Adipocyte (in vitro differentiated cells): ENCODE measurements around the gene C17orf100.

Experiments used
- DNase-seq: peaks from one replicate; pipeline ENCODE4 v3.0.0-alpha.2; 2015; ENCODE audit warnings: low read depth
- H3K27me3 ChIP-seq: replicated peaks from 2 replicates; pipeline ENCODE4 v1.7.0; 2013; ENCODE audit warnings: mild to moderate bottlenecking, low read length, moderate library complexity; ENCODE audit not compliant: control insufficient read depth, insufficient read depth
- H3K36me3 ChIP-seq: 2 replicates; pipeline ENCODE4 v1.7.0; 2013; ENCODE audit warnings: low read length, mild to moderate bottlenecking, moderate library complexity; ENCODE audit not compliant: control insufficient read depth, insufficient read depth, severe bottlenecking
- H3K4me1 ChIP-seq: 2 replicates; pipeline ENCODE4 v1.7.0; 2013; ENCODE audit warnings: mild to moderate bottlenecking, low read length, moderate library complexity; ENCODE audit not compliant: control insufficient read depth, insufficient read depth
- H3K4me3 ChIP-seq: 2 replicates; pipeline ENCODE4 v1.7.0; 2013; ENCODE audit warnings: mild to moderate bottlenecking, low read length, moderate library complexity
- H3K9ac ChIP-seq: 2 replicates; pipeline ENCODE4 v1.7.0; 2013; ENCODE audit warnings: mild to moderate bottlenecking, low read length, moderate library complexity
- H3K9me3 ChIP-seq: 2 replicates; pipeline ENCODE4 v1.7.0; 2013; ENCODE audit warnings: mild to moderate bottlenecking, low read length, moderate library complexity; ENCODE audit not compliant: control insufficient read depth

C17orf100 gene

DNA sequence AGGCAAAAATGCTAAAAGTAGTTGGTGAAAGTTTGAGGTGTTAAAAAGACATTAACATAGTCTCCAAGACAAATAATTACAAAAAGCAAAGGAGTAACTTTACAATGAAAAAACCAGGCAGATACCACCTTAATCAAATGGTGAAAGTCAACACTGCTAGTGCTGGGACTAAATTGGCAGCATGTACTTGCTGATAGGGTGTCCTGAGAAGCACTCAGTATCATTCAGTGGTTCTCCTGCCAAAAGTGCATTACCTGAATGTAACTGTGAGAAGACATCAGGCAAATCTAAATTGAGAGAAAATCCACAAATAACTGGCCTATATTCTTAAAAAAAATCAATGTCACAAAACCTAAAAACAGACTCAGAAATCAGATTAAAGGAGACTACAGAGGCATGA lies 19.0 kb upstream of the C17orf100 start:
- DNase-seq = no peak
- no peak overlapping the region for H3K4me3 ChIP-seq
- no peaks in the 10 kb centered on the region for H3K9me3 ChIP-seq
- no peaks in the 10 kb centered on the region for H3K27me3 ChIP-seq
- H3K4me1 ChIP-seq = no peaks in the 10 kb centered on the region
- H3K9ac ChIP-seq = no peak overlapping the region
- peaks cover 67% of the 10 kb centered on the region for H3K36me3 ChIP-seq

DNA sequence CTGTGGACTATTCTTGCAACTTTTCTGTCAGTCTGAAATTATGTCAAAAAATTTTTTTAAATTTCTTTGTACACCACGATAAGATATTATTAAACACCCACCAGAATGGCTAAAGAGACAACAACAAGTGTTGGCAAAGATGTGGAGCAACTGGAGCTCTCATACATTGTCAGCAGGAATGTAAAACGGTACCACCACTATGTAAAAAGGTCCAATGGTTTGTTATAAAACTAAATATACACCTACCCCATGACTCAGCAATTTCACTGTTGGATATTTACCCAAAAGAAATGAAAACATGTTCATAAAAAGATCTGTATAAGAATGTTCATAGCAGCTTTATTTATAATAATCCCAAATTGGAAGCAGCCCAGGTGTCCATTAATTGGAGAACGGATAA lies 18.3 kb upstream of the C17orf100 start:
- Histone ChIP-seq H3K9ac (no peak overlapping the region), H3K4me1 (no peaks in the 10 kb centered on the region), H3K36me3 (peaks cover 59% of the 10 kb centered on the region), H3K4me3 (no peak overlapping the region), H3K9me3 (no peaks in the 10 kb centered on the region), H3K27me3 (no peaks in the 10 kb centered on the region)
- no peak for DNase-seq

GRCh38 chr17:6636105-6636504 lies 15.5 kb upstream of the C17orf100 start:
- H3K36me3 ChIP-seq = peaks cover 37% of the 10 kb centered on the region
- no peaks in the 10 kb centered on the region for H3K27me3 ChIP-seq
- peaks cover 9% of the 10 kb centered on the region for H3K4me1 ChIP-seq
- no peak for DNase-seq
- H3K4me3 ChIP-seq = no peak overlapping the region
- no peak overlapping the region for H3K9ac ChIP-seq
- no peaks in the 10 kb centered on the region for H3K9me3 ChIP-seq

- no peaks in the 10 kb centered on the region for H3K9me3 ChIP-seq
- H3K36me3 ChIP-seq = peaks cover 30% of the 10 kb centered on the region
- peaks cover 14% of the 10 kb centered on the region for H3K4me1 ChIP-seq
- DNase-seq = no peak
- H3K27me3 ChIP-seq = no peaks in the 10 kb centered on the region
- H3K9ac ChIP-seq = no peak overlapping the region
- no peak overlapping the region for H3K4me3 ChIP-seq
Measured at GRCh38 chr17:6636616-6637457, 14.7 kb upstream of the C17orf100 start.

GRCh38 chr17:6637458-6637840 lies 14.1 kb upstream of the C17orf100 start:
- Histone ChIP-seq H3K4me3 (no peak overlapping the region), H3K9me3 (no peaks in the 10 kb centered on the region), H3K9ac (no peak overlapping the region), H3K4me1 (peaks cover 20% of the 10 kb centered on the region), H3K36me3 (peaks cover 25% of the 10 kb centered on the region), H3K27me3 (no peaks in the 10 kb centered on the region)
- no peak for DNase-seq

DNA sequence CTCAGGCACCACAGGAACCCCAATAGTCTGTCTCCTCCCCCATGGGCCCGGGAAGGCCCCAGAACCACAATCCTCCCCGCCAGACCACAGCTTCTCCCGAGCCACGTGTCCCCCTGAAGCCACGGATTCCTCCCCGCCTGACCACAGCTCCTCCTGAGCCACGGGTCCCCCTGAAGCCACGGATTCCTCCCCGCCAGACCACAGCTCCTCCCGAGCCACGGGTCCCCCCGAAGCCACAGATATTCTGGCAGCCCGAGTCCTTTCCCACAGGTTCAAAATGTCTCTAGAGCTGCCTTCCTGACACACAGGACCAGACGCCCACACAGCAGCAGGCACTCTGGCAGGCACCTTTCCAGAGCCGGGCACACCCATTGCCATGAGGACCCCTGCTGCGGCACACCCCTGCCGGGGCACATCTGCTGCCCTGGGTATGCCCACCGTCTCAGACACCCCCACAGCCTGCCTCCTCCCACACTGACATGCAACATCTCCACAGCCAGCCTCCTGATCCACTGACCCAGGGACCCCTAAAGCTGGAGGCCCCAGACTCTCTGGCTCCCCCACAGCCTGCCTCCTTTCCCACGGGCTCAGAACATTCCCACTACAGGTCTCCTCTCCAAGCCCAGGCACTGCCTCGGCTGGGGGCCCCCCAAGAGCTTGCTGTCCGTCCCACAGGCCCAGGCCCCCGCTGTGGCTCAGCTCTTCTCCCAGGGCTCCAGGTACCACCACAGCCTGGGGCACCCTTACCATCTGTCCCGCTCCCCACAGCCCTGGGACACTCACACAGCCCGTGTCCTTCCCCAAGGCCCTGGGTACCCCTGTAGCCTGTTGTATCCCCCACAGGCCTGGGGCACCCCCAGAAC lies 13.3 kb upstream of the C17orf100 start:
- Histone ChIP-seq H3K9ac (peak overlapping the region; percentile 90), H3K36me3 (peaks cover 25% of the 10 kb centered on the region), H3K9me3 (no peaks in the 10 kb centered on the region), H3K27me3 (no peaks in the 10 kb centered on the region), H3K4me3 (peak overlapping the region; percentile 86), H3K4me1 (peaks cover 25% of the 10 kb centered on the region)
- DNase-seq = no peak

DNA sequence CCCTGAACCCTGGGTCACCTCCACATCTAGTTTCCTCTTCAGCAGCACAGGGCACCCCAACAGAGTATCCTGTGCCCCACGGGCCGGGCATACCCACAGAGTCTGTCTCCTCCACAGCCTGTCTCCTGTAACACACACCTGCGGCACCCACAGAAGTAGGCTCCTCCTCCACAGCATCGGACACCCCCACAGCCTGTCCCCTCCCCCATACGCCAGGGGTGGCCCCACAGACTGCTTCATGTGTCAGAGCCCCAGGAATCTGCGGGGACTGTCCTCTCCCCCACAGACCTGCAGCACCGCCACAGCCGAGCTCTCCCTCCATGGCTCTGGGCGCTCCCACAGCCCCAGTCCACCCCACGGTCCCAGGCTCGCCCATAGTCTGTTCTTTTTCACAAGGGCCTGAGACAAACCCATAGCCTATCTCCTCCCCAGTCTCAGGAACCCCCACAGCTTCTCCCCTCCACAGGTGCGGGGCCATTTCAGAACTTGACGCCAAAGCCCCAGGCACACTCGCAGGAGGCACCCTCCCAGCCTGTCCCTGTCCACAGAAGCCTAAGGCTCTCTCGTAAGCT lies 12.5 kb upstream of the C17orf100 start:
- Histone ChIP-seq H3K9ac (peak overlapping the region; percentile 90), H3K4me3 (peak overlapping the region; percentile 86), H3K27me3 (no peaks in the 10 kb centered on the region), H3K9me3 (no peaks in the 10 kb centered on the region), H3K36me3 (peaks cover 27% of the 10 kb centered on the region), H3K4me1 (peaks cover 25% of the 10 kb centered on the region)
- no peak for DNase-seq

- Histone ChIP-seq H3K36me3 (peaks cover 27% of the 10 kb centered on the region), H3K27me3 (no peaks in the 10 kb centered on the region)
- peak; percentile 77 for DNase-seq
Measured at GRCh38 chr17:6639586-6640535, 11.7 kb upstream of the C17orf100 start.

DNA sequence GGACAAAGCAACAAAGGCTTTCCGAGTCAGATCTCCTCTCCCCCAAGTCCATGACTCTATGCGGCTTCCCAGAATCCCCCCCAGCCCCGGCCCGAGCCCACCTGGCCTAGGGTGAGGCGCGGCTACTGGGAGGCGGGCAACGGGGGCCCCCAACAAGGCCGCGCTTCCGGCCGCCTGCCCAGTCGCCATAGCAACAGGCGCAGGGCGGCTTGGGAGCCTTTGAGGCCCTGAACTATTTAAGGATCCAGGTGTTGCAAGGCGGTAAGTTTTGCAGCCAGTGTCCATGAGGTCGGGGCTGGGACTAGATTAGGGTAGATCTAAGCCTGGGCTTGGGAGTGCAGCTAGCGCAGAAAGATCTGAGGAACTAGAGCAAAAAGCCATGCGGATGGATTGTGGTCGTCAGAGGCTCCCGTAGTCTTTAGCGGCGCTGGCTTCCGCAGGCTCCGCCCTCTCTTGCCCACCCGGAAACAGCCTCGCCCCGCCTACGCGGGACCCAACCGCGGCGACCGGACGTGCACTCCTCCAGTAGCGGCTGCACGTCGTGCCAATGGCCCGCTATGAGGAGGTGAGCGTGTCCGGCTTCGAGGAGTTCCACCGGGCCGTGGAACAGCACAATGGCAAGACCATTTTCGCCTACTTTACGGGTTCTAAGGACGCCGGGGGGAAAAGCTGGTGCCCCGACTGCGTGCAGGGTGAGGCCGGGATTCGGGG lies 10.9 kb upstream of the C17orf100 start, which contains the start of the genes KIAA0753 and TXNDC17:
KIAA0753 (minus strand) TSS at position 176 of the 711 bp plus-strand sequence. CDS start 5,608 bp downstream, outside the sequence.
TXNDC17 (plus strand) TSS at position 525 of the 711 bp plus-strand sequence; CDS start at position 548, 23 bp downstream.
- H3K27me3 ChIP-seq = no peaks in the 10 kb centered on the region
- H3K9ac ChIP-seq = peak within 1 kb of the TSS; percentile 90
- no peaks in the 10 kb centered on the region for H3K9me3 ChIP-seq
- H3K4me1 ChIP-seq = peaks cover 33% of the 10 kb centered on the region
- peak within 1 kb of the TSS; percentile 86 for H3K4me3 ChIP-seq
- peaks cover 33% of the 10 kb centered on the region for H3K36me3 ChIP-seq
- DNase-seq = peak; percentile 96

More at GRCh38 chr17:6639586-6640535, 11.7 kb upstream of the C17orf100 start:
- peak overlapping the region; percentile 86 for H3K4me3 ChIP-seq
- peaks cover 26% of the 10 kb centered on the region for H3K4me1 ChIP-seq
- H3K9ac ChIP-seq = peak overlapping the region; percentile 90
- H3K9me3 ChIP-seq = no peaks in the 10 kb centered on the region
